HT1080 (cell line): ENCODE measurements around the gene TCF7L1. TPM values are rescaled to one million over a fixed set of nuclear protein-coding genes. Genes with fewer than 3 reads are reported as not detected.
A peak's percentile ranks its signal among the peaks of the same experiment; 100 is the strongest.

Experiments used
- DNase-seq: peaks from one replicate; pipeline ENCODE4 v3.0.0-alpha.2; 2015; ENCODE audit warnings: low read depth
- total RNA-seq: library from RNA; depleted of rRNA; stranded (reverse); fragments of >200 nt; shearing (Covaris generic); gene quantifications from 2 replicates; pipeline ENCODE4 v1.2.3, GENCODE V29; 2014

Gene TCF7L1
- total RNA-seq, 1 experiment from 2014 or later, result 0.16 TPM

- no peak for DNase-seq
These were observed 88.0 kb downstream of the TCF7L1 start for GRCh38 chr2:85221067-85221691.

GRCh38 chr2:85222792-85223191, 89.6 kb downstream of the TCF7L1 start:
- DNase-seq, result no peak

DNA sequence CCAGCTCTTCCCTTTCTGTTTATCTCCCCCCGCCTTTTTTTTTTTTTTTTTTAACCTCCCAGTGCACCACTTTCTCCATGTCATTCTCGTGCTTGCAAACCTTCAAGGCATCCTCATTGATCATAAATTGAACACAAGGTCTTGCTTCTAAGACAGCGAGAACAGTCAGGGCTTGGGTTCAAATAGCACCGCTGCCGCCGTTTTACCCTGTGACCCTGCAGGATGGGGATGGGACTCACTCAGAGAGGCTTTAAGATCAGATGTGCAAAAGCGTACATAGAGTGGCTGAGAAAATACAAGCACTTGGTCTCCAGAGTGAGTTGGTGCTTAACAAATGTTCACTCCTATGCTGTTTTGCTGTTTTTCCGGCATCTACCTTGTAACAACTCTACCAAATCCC, 93.6 kb downstream of the TCF7L1 start:
- DNase-seq, result no peak

DNA sequence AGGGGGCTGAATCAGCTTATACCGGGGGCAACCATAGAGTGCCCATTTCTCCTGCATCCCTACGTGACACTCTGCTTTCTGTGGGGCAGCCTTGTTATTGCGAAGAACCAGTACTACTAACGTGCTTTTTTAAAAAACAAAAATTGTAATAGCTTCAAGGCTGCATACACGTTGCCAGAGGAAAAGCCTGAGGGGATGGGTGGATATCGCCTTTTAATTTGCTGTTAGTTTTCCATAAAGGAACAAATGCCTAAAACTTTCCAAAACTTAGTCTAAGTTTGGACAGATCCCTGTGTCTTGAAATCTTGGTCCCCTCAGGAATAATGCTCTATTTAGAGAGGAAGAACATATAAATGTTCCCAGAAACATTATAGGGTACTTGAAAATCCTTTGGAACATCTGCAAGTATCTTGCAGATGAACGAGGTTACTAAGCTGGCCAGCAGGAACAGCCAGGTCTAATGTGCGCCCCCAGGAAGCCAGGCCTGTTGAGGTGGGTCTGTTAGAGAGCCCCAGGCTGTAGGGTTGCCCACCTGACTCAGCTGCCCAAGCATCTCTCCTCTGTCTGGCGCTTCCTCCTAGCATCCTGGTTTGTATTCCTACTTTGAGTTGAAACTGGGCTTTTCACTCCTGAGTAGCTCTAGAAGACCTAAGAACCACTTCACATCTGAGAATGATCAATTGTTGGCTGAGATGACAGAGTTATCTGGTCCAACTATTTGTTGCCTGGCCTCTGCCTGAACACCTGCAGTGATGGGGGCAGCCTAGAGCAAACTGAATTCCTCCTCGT, 97.7 kb downstream of the TCF7L1 start:
- no peak for DNase-seq

DNA sequence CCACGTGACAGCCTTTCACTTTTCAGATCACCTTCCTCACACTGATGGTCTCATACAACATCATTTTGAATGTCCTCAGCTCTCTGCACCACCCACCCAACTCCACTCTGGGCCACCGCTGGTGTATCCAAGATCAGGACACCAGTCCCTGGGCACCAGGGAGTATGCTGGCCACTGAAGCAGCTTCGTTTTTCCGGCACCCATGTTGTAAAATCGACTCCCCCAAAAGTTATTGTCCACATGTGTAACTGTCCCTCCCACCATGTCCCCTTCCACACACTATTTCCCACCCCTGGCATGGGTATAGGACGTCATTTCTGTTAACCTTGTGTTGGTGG, 98.2 kb downstream of the TCF7L1 start:
- DNase-seq, result no peak

DNA sequence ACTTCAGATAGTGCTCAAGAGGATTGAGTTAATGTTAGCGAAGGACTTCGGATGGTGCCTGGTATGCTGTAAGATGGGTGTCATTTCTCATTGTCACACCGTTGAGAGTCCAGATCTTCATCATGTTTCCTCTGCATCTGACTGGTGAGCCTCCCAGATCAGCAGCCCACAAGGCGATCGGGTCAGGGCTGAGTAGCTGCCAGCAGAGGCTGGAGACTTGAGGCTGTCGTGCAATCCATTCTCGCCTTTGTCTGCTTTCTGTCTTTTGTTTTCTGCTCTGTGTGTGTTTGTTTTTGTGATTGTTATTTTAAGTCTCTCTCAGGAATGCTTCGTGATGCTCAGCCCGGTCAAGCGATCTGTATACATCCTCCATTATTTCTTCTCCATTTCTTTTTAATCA, 98.8 kb downstream of the TCF7L1 start:
- DNase-seq, result no peak

GRCh38 chr2:85234868-85235267, 101.7 kb downstream of the TCF7L1 start:
- no peak for DNase-seq

- no peak for DNase-seq
These were observed 102.1 kb downstream of the TCF7L1 start for GRCh38 chr2:85235281-85235680.

DNA sequence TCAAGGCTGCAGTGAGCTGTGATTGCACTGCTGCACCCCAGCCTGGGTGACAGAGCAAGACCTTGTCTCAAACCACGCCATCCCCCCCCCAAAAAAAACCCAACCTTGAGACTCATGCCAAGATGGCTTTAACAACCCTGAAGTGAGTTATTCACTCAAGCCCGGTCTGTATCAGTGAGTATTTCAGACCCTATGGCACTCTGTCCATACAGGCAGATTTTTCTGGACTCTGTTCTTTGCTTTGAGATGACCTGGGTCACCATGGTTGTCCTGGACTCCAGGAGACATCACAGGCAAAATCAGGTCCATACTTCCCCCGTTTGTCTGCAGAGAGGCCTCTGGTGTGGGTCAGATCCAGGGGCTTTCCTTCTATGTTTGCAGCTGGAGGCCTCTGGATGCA, 102.9 kb downstream of the TCF7L1 start:
- no peak for DNase-seq

DNA sequence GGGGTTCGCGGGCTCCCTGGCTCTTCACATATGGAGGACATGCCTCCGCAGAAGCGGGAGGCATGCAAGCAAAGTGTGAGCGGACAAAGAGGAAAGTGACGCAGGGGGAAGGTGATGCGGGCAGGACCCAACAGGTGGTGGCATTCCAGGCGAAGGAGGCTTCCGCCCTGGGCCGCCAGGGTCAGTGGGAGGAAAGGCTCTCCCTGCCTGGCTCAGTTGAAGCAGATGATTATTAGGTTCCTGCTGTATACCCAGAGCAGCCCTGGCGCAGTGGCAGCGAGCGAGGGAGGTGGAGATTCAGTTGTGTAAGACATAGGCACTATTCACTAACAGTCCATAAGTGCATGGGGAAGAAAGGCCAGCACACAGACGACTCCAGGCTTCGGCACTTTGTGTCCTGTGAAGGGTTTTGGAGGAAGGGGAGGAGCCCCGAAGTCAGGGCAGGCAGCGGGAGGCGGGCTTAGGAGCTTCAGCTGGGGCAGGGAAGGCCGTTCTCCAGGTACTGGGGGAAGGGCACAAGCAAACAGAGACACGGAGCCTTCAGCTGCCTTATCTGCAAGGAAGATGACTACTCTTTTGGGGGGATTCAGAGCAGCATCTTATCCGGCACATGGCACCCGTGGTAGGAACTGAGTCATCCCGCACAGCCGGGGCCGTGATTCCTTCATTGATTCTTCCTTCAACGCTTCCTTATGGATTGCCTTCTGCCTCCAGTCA, 104.8 kb downstream of the TCF7L1 start:
- no peak for DNase-seq

GRCh38 chr2:85238607-85239006, 105.4 kb downstream of the TCF7L1 start:
- no peak for DNase-seq

- no peak for DNase-seq
These were observed 105.9 kb downstream of the TCF7L1 start for GRCh38 chr2:85239102-85239501.

DNA sequence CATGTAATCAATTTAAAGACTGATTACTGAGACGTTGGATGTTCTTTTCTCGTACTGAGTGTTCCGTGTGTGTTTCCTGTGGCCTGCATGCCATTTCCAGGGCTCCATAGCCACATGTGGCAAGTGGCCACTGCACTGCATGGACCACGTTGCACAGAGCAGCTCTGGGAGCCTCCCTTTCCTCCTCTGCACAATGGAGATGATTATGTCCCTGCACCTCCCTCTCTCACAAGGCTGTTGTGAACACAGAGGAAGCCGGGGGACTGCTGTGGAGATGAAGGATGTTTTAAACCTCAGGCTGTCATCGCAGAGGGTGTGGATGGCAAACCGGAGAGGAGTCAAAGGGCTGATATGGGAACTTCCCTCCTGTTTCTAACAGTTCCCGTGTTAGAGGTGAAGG, 106.9 kb downstream of the TCF7L1 start:
- no peak for DNase-seq

DNA sequence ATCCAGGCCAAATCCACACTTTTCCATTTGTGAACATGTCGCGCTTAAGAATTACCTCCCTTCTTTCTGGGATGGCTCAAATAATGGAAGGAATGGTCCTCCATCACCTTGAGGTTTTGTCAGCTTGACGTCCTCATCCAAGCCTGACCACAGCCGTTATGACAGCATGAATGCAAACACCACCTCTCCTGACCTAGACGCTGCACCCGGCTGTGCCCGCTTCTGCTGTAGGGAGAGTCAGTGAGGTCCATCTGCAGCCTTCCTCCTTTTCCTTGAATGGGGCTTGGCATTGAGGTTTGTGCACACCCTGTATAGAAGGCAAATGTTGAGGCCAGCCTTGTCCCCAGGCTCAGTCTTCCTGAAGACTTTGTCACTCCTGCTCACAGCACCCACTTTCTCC, 109.1 kb downstream of the TCF7L1 start:
- DNase-seq, result no peak

GRCh38 chr2:85243101-85244072, 110.2 kb downstream of the TCF7L1 start:
- DNase-seq, result no peak

- DNase-seq, result no peak
These were observed 111.6 kb downstream of the TCF7L1 start for GRCh38 chr2:85244828-85245227.

DNA sequence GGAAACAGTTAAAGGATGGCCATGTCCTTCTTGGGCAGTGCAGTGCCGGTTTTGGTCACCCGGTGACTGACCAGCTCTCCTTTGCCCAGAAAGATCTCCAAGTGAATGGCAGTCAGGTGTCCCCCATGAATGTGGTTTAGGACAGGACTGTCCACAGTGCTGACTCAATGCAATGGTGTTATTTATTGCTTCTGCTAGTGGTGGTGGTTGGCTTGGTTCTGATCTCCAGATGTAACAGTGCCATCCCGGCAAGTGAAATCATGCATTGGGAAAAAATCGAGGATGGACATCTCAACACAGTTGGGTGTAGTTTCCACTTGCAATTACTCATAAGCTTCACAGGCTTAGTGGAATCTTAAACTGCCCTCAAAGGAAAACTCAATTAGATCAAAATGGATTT, 112.7 kb downstream of the TCF7L1 start:
- no peak for DNase-seq

DNA sequence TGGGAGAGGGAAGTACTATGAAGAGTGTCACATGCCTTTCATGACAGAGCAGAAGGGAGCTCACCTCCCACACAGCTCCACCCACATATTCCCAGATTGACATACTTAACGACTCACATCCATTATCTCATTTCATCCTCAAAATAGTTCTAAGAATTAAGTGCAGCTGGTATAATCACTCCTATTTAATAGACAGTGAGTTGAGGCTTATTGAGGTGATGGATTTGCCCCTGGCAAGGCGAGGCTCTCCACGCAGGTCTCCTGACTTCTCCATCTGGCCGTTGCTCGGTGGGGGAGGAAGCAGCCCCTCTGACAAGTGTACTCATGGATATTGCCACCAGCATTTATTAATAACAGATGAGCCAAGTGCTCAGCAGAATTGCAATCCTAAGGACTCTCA, 113.2 kb downstream of the TCF7L1 start:
- no peak for DNase-seq

DNA sequence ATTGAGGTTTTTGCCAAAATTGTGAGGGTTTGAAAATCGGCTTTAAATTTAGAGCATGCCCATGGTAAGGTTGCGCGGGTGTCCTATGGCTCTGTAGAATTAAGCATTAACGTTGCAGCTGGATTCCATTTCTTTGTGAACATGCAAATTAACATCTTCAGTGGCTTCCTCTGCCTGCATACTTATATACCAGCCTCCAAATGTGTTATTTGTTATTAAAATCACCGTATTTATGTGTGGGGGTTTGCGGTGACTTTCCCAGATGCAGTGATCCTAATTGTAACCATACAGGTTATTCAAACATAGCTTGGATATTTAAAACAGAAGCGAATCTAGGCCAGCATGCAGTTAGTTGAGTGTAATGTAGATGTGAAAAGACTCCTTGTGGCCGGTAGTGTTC, 114.4 kb downstream of the TCF7L1 start:
- DNase-seq, result no peak

GRCh38 chr2:85248773-85249509, 115.7 kb downstream of the TCF7L1 start:
- peak; percentile 86 for DNase-seq

DNA sequence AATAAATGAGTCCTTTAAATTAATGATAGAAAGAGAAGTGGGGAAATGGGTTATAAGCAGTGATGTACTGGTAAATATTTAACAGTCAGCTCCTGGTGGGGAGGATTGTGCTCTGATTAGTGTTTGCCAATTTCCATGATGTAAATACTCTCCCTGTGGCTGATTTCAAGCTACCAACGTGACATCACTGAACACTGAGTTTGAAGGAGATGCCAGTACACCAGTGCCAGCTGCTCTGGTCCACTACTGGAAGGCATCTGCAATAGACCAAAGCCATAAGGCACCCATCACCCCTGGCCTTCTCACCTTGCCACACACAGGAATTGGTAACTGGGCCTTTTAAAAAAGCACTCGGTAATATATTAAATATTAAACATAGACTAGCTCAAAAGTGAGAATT, 116.9 kb downstream of the TCF7L1 start:
- DNase-seq, result no peak
